Measurements from ENCODE around the gene SSRP1. TPM values are rescaled to one million over a fixed set of nuclear protein-coding genes. Genes with fewer than 3 reads are reported as not detected.

SSRP1 gene
- polyA plus RNA-seq, 1 donor from 2014 or later, result 84.7 TPM

GRCh38 chr11:57368106-57368844, 32.6 kb upstream of the SSRP1 start:
- no peak overlapping the region for H3K4me3 ChIP-seq (ENCODE audit: low read length)
- H4K20me1 ChIP-seq (ENCODE audit: insufficient read depth), result no peaks in the 10 kb centered on the region
- H3K9ac ChIP-seq (ENCODE audit: low read length), result no peak overlapping the region
- H3K9me2 ChIP-seq (ENCODE audit: insufficient read depth, low read length), result no peaks in the 10 kb centered on the region
- H2AFZ ChIP-seq (ENCODE audit: low read depth, low read length), result no peak overlapping the region
- no peaks in the 10 kb centered on the region for H3K36me3 ChIP-seq (ENCODE audit: insufficient read depth, low read length)
- no peak overlapping the region for H3K4me2 ChIP-seq (ENCODE audit: low read length)
- H3F3A ChIP-seq (ENCODE audit: insufficient read depth, low read length, poor library complexity, severe bottlenecking), result no peaks in the 10 kb centered on the region
- H3K27me3 ChIP-seq (ENCODE audit: insufficient read depth, low read depth, low read length), result no peaks in the 10 kb centered on the region
- TF ChIP-seq RAD21 (conservative IDR thresholded peaks at IDR 0.05) (no peak), TAF1 (IDR thresholded peaks at IDR 0.05; ENCODE audit: low read depth) (no peak), MXI1 (conservative IDR thresholded peaks at IDR 0.05; ENCODE audit: poor library complexity, severe bottlenecking) (no peak), EP300 (conservative IDR thresholded peaks at IDR 0.05; ENCODE audit: poor library complexity, severe bottlenecking) (no peak)
- H3K9me3 ChIP-seq (ENCODE audit: low read length), result no peaks in the 10 kb centered on the region
- no peaks in the 10 kb centered on the region for H3K79me2 ChIP-seq (replicated peaks; ENCODE audit: insufficient read depth, low read length)
- no peak overlapping the region for H3K27ac ChIP-seq (ENCODE audit: low read length)

- no peak overlapping the region for H3K4me3 ChIP-seq (ENCODE audit: low read length)
- H3K9me3 ChIP-seq (ENCODE audit: low read length), result no peaks in the 10 kb centered on the region
- H3K4me2 ChIP-seq (ENCODE audit: low read length), result no peak overlapping the region
- no peak for TF ChIP-seq SMC3 (conservative IDR thresholded peaks at IDR 0.05; ENCODE audit: poor library complexity)
- no peak for TF ChIP-seq POLR2AphosphoS5 (IDR thresholded peaks at IDR 0.05)
- no peak for TF ChIP-seq EZH2 (IDR thresholded peaks at IDR 0.05; ENCODE audit: borderline replicate concordance, insufficient read depth, low read length, poor library complexity, severe bottlenecking)
- no peak for TF ChIP-seq TAF1 (IDR thresholded peaks at IDR 0.05; ENCODE audit: low read depth)
- no peak for TF ChIP-seq RAD21 (conservative IDR thresholded peaks at IDR 0.05)
- no peak for TF ChIP-seq MXI1 (conservative IDR thresholded peaks at IDR 0.05; ENCODE audit: poor library complexity, severe bottlenecking)
- no peak for TF ChIP-seq REST (IDR thresholded peaks at IDR 0.05; ENCODE audit: borderline replicate concordance)
- TF ChIP-seq EP300 (conservative IDR thresholded peaks at IDR 0.05; ENCODE audit: poor library complexity, severe bottlenecking), result no peak
- TF ChIP-seq CTCF (IDR thresholded peaks at IDR 0.05; ENCODE audit: poor library complexity, severe bottlenecking), result no peak
- H3K9me2 ChIP-seq (ENCODE audit: insufficient read depth, low read length), result no peaks in the 10 kb centered on the region
- H3F3A ChIP-seq (ENCODE audit: insufficient read depth, low read length, poor library complexity, severe bottlenecking), result no peaks in the 10 kb centered on the region
- no peaks in the 10 kb centered on the region for H4K20me1 ChIP-seq (ENCODE audit: insufficient read depth)
- no peak overlapping the region for H3K9ac ChIP-seq (ENCODE audit: low read length)
- H3K27me3 ChIP-seq (ENCODE audit: insufficient read depth, low read depth, low read length), result no peaks in the 10 kb centered on the region
- H3K36me3 ChIP-seq (ENCODE audit: insufficient read depth, low read length), result no peaks in the 10 kb centered on the region
- H3K27ac ChIP-seq (ENCODE audit: low read length), result no peak overlapping the region
- H2AFZ ChIP-seq (ENCODE audit: low read depth, low read length), result no peak overlapping the region
- no peaks in the 10 kb centered on the region for H3K79me2 ChIP-seq (replicated peaks; ENCODE audit: insufficient read depth, low read length)
Observed at GRCh38 chr11:57364851-57365660, 29.4 kb upstream of the SSRP1 start.

Data from neural cell (in vitro differentiated cells).